GM21576 (cell line): ENCODE data around the gene ATL3.
"Not testable (repeated sequence)": the region's sequence is repeated elsewhere in the genome, so short reads cannot be mapped to it uniquely, and the experiment has no call there.

ENCODE experiments used
- ATAC-seq: cut with Tn5 transposase; IDR thresholded peaks from one replicate; pipeline ENCODE4 v1.9.1; 2021; ENCODE audit warnings: mild to moderate bottlenecking, moderate library complexity; ENCODE audit not compliant: unreplicated experiment

Gene ATL3

GRCh38 chr11:63590024-63590788 is 81.0 kb downstream of the ATL3 start:
- no peak for ATAC-seq

- ATAC-seq, result no peak
Measured at GRCh38 chr11:63589000-63589399, 82.2 kb downstream of the ATL3 start.

- no peak for ATAC-seq
Measured at GRCh38 chr11:63586451-63587166, 84.6 kb downstream of the ATL3 start.

GRCh38 chr11:63583357-63583677 is 87.9 kb downstream of the ATL3 start:
- no peak for ATAC-seq

- not testable (repeated sequence) for ATAC-seq
Measured at GRCh38 chr11:63581224-63581623, 90.0 kb downstream of the ATL3 start.

GRCh38 chr11:63578882-63579281 is 92.3 kb downstream of the ATL3 start:
- ATAC-seq, result not testable (repeated sequence)

GRCh38 chr11:63574856-63575602 is 96.1 kb downstream of the ATL3 start:
- no peak for ATAC-seq
